OCI-LY7 (cell line): Measurements from ENCODE around the gene MROH7. TPM values are rescaled to one million over a fixed set of nuclear protein-coding genes. Genes with fewer than 3 reads are reported as not detected.

Experiments
- BruUV-seq: library from RNA; stranded (reverse); fragments of 400-500 nt; replicated peaks from 2 replicates; lab custom pipeline; 2021; lab: Mats Ljungman, UMichigan
- CTCF ChIA-PET: fragments of 300-600 bp; sonication (Branson Sonifier 250); formaldehyde crosslinking; loops from one replicate; lab custom pipeline; 2022; ENCODE audit warnings: antibody characterized with exemption; ENCODE audit not compliant: unreplicated experiment; lab: Charles Lee
- POLR2A ChIA-PET: fragments of 300-600 bp; sonication (Branson Sonifier 250); formaldehyde crosslinking; loops from one replicate; lab custom pipeline; 2022; ENCODE audit warnings: antibody characterized with exemption; lab: Charles Lee
- DNase-seq: peaks from one replicate; pipeline ENCODE4 v3.0.0-alpha.2; 2015; ENCODE audit warnings: low spot score
- H2AFZ ChIP-seq: fragments of 200-600 bp; sonication (generic), shearing (Covaris generic); 2 replicates; pipeline ENCODE4 v1.6.1; 2014; ENCODE audit warnings: mild to moderate bottlenecking, antibody characterized with exemption, low read length, moderate library complexity
- H3K27ac ChIP-seq: fragments of 200-600 bp; sonication (generic); 2 replicates; pipeline ENCODE4 v1.5.1; 2014; ENCODE audit warnings: mixed run types, low read depth, mild to moderate bottlenecking, moderate library complexity, low read length, inconsistent platforms; ENCODE audit not compliant: poor library complexity, severe bottlenecking
- H3K36me3 ChIP-seq: fragments of 200-600 bp; sonication (generic); 2 replicates; pipeline ENCODE4 v1.6.1; 2014; ENCODE audit warnings: mild to moderate bottlenecking, antibody characterized with exemption, low read length, moderate library complexity, mixed read lengths; ENCODE audit not compliant: insufficient read depth
- H3K4me1 ChIP-seq: fragments of 200-600 bp; sonication (generic); 2 replicates; pipeline ENCODE4 v1.5.1; 2014; ENCODE audit warnings: mild to moderate bottlenecking, low read length; ENCODE audit not compliant: insufficient read depth, poor library complexity, severe bottlenecking
- H3K4me2 ChIP-seq: fragments of 200-600 bp; sonication (generic); 2 replicates; pipeline ENCODE4 v1.6.1; 2014; ENCODE audit warnings: mild to moderate bottlenecking, low read length
- H3K4me3 ChIP-seq: fragments of 200-600 bp; sonication (generic); 2 replicates; pipeline ENCODE4 v1.5.1; 2014; ENCODE audit warnings: mild to moderate bottlenecking, low read depth, low read length; ENCODE audit not compliant: poor library complexity, severe bottlenecking
- H3K79me2 ChIP-seq: fragments of 200-600 bp; sonication (generic); 2 replicates; pipeline ENCODE4 v1.6.1; 2016; ENCODE audit warnings: low read depth, mild to moderate bottlenecking, low read length, moderate library complexity, mixed read lengths; ENCODE audit not compliant: insufficient read depth
- H3K9me2 ChIP-seq: fragments of 200-600 bp; sonication (generic); 2 replicates; pipeline ENCODE4 v1.6.1; 2016; ENCODE audit warnings: mild to moderate bottlenecking, low read length, mixed read lengths; ENCODE audit not compliant: insufficient read depth
- H3K9me3 ChIP-seq: fragments of 200-600 bp; sonication (generic); 2 replicates; pipeline ENCODE4 v1.6.1; 2014; ENCODE audit warnings: mild to moderate bottlenecking, mixed run types, low read length, mixed read lengths
- H4K20me1 ChIP-seq: fragments of 200-600 bp; sonication (generic); 2 replicates; pipeline ENCODE4 v1.6.1; 2014; ENCODE audit warnings: mild to moderate bottlenecking, antibody characterized with exemption, low read length, moderate library complexity, mixed read lengths; ENCODE audit not compliant: insufficient read depth
- EZH2phosphoT487 ChIP-seq: fragments of 200-600 bp; sonication (generic); IDR thresholded peaks from 2 replicates; pipeline ENCODE4 v1.6.1; 2018; ENCODE audit warnings: low read depth, borderline replicate concordance, mild to moderate bottlenecking, mixed run types, antibody characterized with exemption, low read length, moderate library complexity, mixed read lengths
- intact Hi-C: fragments of 100-400 bp; cut with micrococcal nuclease; formaldehyde crosslinking; loops from one replicate; pipeline ENCODE4 v1.10.0; 2022; ENCODE audit not compliant: unreplicated experiment
- total RNA-seq, 2 experiments: library from RNA; depleted of rRNA in 1 of 2; stranded (reverse); fragments of >200 nt in 1 of 2; shearing (Covaris generic) in 1 of 2; gene quantifications; 2 replicates each; pipeline ENCODE4 v1.2.3, GENCODE V29; 2014 to 2022
- TF ChIP-seq, protein P1 (sequence below): fragments of 200-600 bp; sonication (generic); conservative IDR thresholded peaks from 2 replicates; pipeline ENCODE4 v1.5.1; 2014; ENCODE audit warnings: mild to moderate bottlenecking, antibody characterized with exemption, low read length, moderate library complexity, mixed read lengths

Gene MROH7
- total RNA-seq, 2 experiments from 2014 or later, result not detected

DNA sequence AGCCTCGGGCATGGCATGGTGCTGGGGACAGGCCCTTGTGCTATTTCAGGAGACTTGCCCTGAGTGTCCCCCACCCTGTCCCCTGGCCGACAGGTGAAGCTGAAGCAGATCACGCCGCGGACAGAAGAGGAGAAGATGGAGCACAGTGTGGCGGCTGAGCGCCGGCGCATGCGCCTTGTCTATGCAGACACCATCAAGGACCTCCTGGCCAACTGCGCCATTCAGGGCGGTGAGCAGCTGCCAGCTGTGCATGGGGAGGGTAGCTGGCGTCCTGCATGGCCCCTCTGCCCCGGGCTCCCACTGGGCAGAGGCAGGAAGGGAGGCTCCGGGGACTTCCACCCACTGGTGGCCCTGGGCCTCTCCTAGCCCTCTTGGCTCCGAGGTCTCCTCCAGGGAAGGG is 47.1 kb upstream of the MROH7 start:
- TF ChIP-seq, protein P1, sequence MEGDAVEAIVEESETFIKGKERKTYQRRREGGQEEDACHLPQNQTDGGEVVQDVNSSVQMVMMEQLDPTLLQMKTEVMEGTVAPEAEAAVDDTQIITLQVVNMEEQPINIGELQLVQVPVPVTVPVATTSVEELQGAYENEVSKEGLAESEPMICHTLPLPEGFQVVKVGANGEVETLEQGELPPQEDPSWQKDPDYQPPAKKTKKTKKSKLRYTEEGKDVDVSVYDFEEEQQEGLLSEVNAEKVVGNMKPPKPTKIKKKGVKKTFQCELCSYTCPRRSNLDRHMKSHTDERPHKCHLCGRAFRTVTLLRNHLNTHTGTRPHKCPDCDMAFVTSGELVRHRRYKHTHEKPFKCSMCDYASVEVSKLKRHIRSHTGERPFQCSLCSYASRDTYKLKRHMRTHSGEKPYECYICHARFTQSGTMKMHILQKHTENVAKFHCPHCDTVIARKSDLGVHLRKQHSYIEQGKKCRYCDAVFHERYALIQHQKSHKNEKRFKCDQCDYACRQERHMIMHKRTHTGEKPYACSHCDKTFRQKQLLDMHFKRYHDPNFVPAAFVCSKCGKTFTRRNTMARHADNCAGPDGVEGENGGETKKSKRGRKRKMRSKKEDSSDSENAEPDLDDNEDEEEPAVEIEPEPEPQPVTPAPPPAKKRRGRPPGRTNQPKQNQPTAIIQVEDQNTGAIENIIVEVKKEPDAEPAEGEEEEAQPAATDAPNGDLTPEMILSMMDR, result no peak
- TF ChIP-seq EZH2phosphoT487, result no peak
- Histone ChIP-seq H3K27ac (no peak overlapping the region), H2AFZ (no peak overlapping the region), H3K4me3 (no peak overlapping the region), H3K4me2 (no peak overlapping the region), H3K36me3 (no peaks in the 10 kb centered on the region), H3K9me3 (no peaks in the 10 kb centered on the region), H3K4me1 (no peaks in the 10 kb centered on the region), H4K20me1 (no peaks in the 10 kb centered on the region), H3K79me2 (no peaks in the 10 kb centered on the region), H3K9me2 (no peaks in the 10 kb centered on the region)
- ChIA-PET POLR2A (no interaction called here), CTCF (no interaction called here)
- no peak for DNase-seq
- intact Hi-C loops, result no loop called here
- BruUV-seq, result no TSS peak

DNA sequence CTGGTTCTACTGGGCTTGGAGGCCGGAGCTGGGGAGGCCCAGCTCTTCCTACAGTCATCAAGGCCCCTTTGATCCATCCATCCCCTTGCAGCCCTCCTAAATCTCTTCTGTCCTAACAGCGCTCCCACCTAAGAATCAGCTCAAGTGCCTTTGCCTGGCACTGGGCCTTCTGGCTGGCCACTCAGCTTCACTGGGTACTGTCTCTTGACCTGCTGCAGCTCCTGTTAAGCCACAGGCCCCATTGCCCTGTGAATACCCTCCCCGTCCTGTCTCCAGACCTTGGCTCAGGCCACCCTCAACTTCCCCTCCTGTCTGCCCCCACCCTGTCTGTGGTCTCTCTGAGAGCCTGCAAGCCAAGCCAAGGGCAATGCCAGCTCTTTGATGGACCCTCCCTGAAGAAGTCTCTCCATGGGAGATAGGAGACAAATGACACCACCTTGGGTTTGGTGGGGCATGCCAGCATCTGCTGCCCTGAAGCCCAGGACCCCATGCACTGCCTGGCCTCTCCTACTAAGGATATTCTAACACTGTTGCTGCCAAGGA is 45.6 kb upstream of the MROH7 start:
- Histone ChIP-seq H3K4me3 (no peak overlapping the region), H3K9me3 (no peaks in the 10 kb centered on the region), H3K36me3 (no peaks in the 10 kb centered on the region), H4K20me1 (no peaks in the 10 kb centered on the region), H3K4me2 (no peak overlapping the region), H3K9me2 (no peaks in the 10 kb centered on the region), H2AFZ (no peak overlapping the region), H3K4me1 (no peaks in the 10 kb centered on the region), H3K27ac (no peak overlapping the region), H3K79me2 (no peaks in the 10 kb centered on the region)
- no TSS peak for BruUV-seq
- intact Hi-C loops, result no loop called here
- ChIA-PET CTCF (interaction anchor here (0.6 kb wide), 1 partner anchor 12 kb away, joined by 3 read pairs; no protein-coding TSS in a partner anchor), POLR2A (no interaction called here)
- DNase-seq, result no peak
- TF ChIP-seq, protein P1, result no peak
- TF ChIP-seq EZH2phosphoT487, result no peak

GRCh38 chr1:54596756-54597155 is 44.8 kb upstream of the MROH7 start:
- no peaks in the 10 kb centered on the region for H3K36me3 ChIP-seq
- H3K79me2 ChIP-seq, result no peaks in the 10 kb centered on the region
- no peak overlapping the region for H2AFZ ChIP-seq
- no peaks in the 10 kb centered on the region for H4K20me1 ChIP-seq
- TF ChIP-seq EZH2phosphoT487, result no peak
- TF ChIP-seq, protein P1, result no peak
- CTCF ChIA-PET, result no interaction called here
- H3K4me2 ChIP-seq, result no peak overlapping the region
- H3K9me2 ChIP-seq, result no peaks in the 10 kb centered on the region
- intact Hi-C loops, result no loop called here
- no peak for DNase-seq
- no peaks in the 10 kb centered on the region for H3K4me1 ChIP-seq
- H3K27ac ChIP-seq, result no peak overlapping the region
- no peak overlapping the region for H3K4me3 ChIP-seq
- BruUV-seq, result no TSS peak
- no peaks in the 10 kb centered on the region for H3K9me3 ChIP-seq
- POLR2A ChIA-PET, result no interaction called here
